Uterus (tissue), 2 donors: ENCODE results near the gene LRRC39.

Experiments used
- CTCF ChIP-seq, 4 experiments: fragments of 200-600 bp in 2 of 4; fragments of 450-650 bp in 2 of 4; sonication (generic) in 2 of 4; IDR thresholded peaks; one replicate each; pipeline ENCODE4 v1.5.1; 2016 to 2019; ENCODE audit warnings: antibody characterized with exemption in 4 of 4, mild to moderate bottlenecking in 2 of 4, moderate library complexity in 1 of 4
- POLR2A ChIP-seq, 2 donors: fragments of 450-650 bp; IDR thresholded peaks; one replicate each; pipeline ENCODE4 v1.6.1; 2016; ENCODE audit warnings: antibody characterized with exemption in 2 of 2, mild to moderate bottlenecking in 1 of 2, moderate library complexity in 1 of 2

GRCh38 chr1:100213141-100213540 is 35.1 kb upstream of the LRRC39 start:
- TF ChIP-seq CTCF (IDR thresholded peaks at IDR 0.05) (no peak), POLR2A (IDR thresholded peaks at IDR 0.05) (no peak)
